ENCODE results near the gene TRAM2. TPM values are rescaled to one million over a fixed set of nuclear protein-coding genes. Genes with fewer than 3 reads are reported as not detected.

Gene TRAM2
- total RNA-seq, 5 donors from 2014 or later (not counting 1 experiment from before 2014, with no cell fraction given), result 8.8 to 12.1 (median 9.3) TPM

DNA sequence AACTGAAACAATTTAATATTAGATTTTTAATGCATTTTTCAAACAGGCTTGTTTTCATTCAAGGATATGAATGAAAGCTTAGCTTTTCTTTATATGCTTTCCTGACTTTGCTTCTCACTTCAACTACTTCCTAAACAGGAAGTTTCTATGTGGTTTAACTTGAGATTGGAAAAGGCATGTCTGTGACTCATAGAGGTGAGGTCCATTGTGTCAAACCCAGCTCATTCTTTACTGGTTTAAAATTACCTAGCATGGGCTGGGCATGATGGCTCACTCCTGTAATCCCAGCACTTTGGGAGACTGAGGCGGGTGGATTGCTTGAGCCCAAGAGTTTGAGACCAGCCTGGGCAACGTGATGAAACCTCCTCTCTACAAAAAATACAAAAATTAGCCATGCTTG, 122.3 kb downstream of the TRAM2 start:
- WGBS (ENCODE audit: insufficient coverage), result no CpG with 5 or more reads among the region's 2 CpGs
- ChIA-PET POLR2A (interaction anchor here in 1 of 2 donors (0.6 kb wide), 1 partner anchor 175 kb away, joined by 3 read pairs; no protein-coding TSS in a partner anchor), CTCF (interaction anchor here in 1 of 2 donors (0.7 kb wide), 1 partner anchor 1443 kb away, joined by 3 read pairs; no protein-coding TSS in a partner anchor)

More for the DNA sequence above, 122.3 kb downstream of the TRAM2 start:
- DNase-seq (no peak), ATAC-seq (replicated peaks in 1 of 4) (no peak)
- H3K36me3 Mint-ChIP-seq, result peaks cover 27% of the 10 kb centered on the region
- no peaks in the 10 kb centered on the region for H3K36me3 ChIP-seq (ENCODE audit: control insufficient read depth in 2 of 2, extremely low read depth in 1 of 2, insufficient read depth in 1 of 2, low read length in 1 of 2)
- no peaks in the 10 kb centered on the region for H3K4me1 ChIP-seq (ENCODE audit: control insufficient read depth in 1 of 2, extremely low read depth in 1 of 2, insufficient read depth in 2 of 2, low read length in 2 of 2)
- H3K27me3 ChIP-seq (replicated peaks in 1 of 2; ENCODE audit: control insufficient read depth in 2 of 2, extremely low read depth in 1 of 2, insufficient read depth in 2 of 2, low read length in 1 of 2), result no peaks in the 10 kb centered on the region
- H3K27ac ChIP-seq (ENCODE audit: low read length), result no peak overlapping the region
- no peak overlapping the region for H3K4me3 Mint-ChIP-seq
- H3K9me3 ChIP-seq, result no peaks in the 10 kb centered on the region
- no peak overlapping the region for H3K4me3 ChIP-seq (ENCODE audit: control insufficient read depth in 1 of 2, extremely low read depth in 1 of 2, low read length in 1 of 2)
- H3K27me3 Mint-ChIP-seq, result no peaks in the 10 kb centered on the region
- no peak overlapping the region for H3K27ac Mint-ChIP-seq
- no peaks in the 10 kb centered on the region for H3K4me1 Mint-ChIP-seq
- peaks cover 13 to 21% (median 17%) of the 10 kb centered on the region in 3 donors for H3K9me3 Mint-ChIP-seq

Other genes starting within 250 kb of the TRAM2 start
- 10 to 100 TPM; 12.0 to 35.2 (median 30.2) TPM for gene PAQR8, start 214.9 kb downstream of the TRAM2 start, total RNA-seq
- gene EFHC1, start 156.7 kb downstream of the TRAM2 start, total RNA-seq, result 1 to 10 TPM; 4.5 to 8.6 (median 6.2) TPM
- gene TMEM14A, start 94.1 kb upstream of the TRAM2 start, total RNA-seq, result 10 to 100 TPM in 2 of 5 donors, 1 to 10 TPM in 3; 4.1 to 11.6 (median 9.2) TPM
- not detected for gene GSTA2, start 186.4 kb upstream of the TRAM2 start, total RNA-seq
- gene GSTA1, start 226.8 kb upstream of the TRAM2 start, total RNA-seq, result 1 to 10 TPM in 2 of 5 donors, under 1 TPM in 1, not detected in 2; 0.82 to 1.2 (median 1.1) TPM